Thoracic aorta (tissue), 2 donors: Measurements from ENCODE around the gene IL37. TPM values are rescaled to one million over a fixed set of nuclear protein-coding genes. Genes with fewer than 3 reads are reported as not detected.
"Not testable (repeated sequence)": the region's sequence is repeated elsewhere in the genome, so short reads cannot be mapped to it uniquely, and the experiment has no call there.

ENCODE experiments used
- ATAC-seq: fragments of 150-250 bp; one replicate; pipeline ENCODE4 v1.8.0; 2017; ENCODE audit warnings: low read depth; ENCODE audit not compliant: insufficient number of reproducible peaks, low FRiP score
- DNase-seq: peaks from one replicate; pipeline ENCODE4 v3.0.0-alpha.2; 2020; ENCODE audit warnings: low spot score
- H3K27ac ChIP-seq, 2 donors: fragments of 200-600 bp; sonication (generic); 1 replicate in 1 of 2; 2 replicates in 1 of 2; pipeline ENCODE4 v1.5.1; 2016; ENCODE audit warnings: mild to moderate bottlenecking in 2 of 2, moderate library complexity in 2 of 2
- H3K27me3 ChIP-seq: fragments of 200-600 bp; sonication (generic); replicated peaks from 2 replicates; pipeline ENCODE4 v1.6.0; 2016; ENCODE audit warnings: mild to moderate bottlenecking; ENCODE audit not compliant: insufficient read depth
- H3K36me3 ChIP-seq: fragments of 200-600 bp; sonication (generic); one replicate; pipeline ENCODE4 v1.5.1; 2016
- H3K4me1 ChIP-seq, 2 donors: fragments of 200-600 bp; sonication (generic); 1 replicate in 1 of 2; 2 replicates in 1 of 2; pipeline versions ENCODE4 v1.5.1 to v1.6.0; 2016; ENCODE audit warnings: low read depth in 2 of 2, mild to moderate bottlenecking in 1 of 2; ENCODE audit not compliant: control insufficient read depth in 1 of 2
- H3K4me3 ChIP-seq: fragments of 200-600 bp; sonication (generic); 2 replicates; pipeline ENCODE4 v1.5.1; 2016; ENCODE audit warnings: mild to moderate bottlenecking
- H3K9me3 ChIP-seq: fragments of 200-600 bp; sonication (generic); 2 replicates; pipeline ENCODE4 v1.5.1; 2016
- CTCF ChIP-seq: fragments of 200-600 bp; sonication (generic); IDR thresholded peaks from one replicate; pipeline ENCODE4 v1.5.1; 2019; ENCODE audit warnings: antibody characterized with exemption
- total RNA-seq, 2 donors: library from RNA; depleted of rRNA; stranded (reverse); fragments of >200 nt; gene quantifications; one replicate each; pipeline versions ENCODE4 v1.1.0 to v1.2.3, GENCODE V29; 2016

The IL37 gene
- total RNA-seq, 2 donors from 2014 or later: not detected

GRCh38 chr2:112902816-112903215 lies 8.1 kb upstream of the IL37 start:
- DNase-seq (no peak), ATAC-seq (no peak)
- no peaks in the 10 kb centered on the region for H3K9me3 ChIP-seq
- no peaks in the 10 kb centered on the region for H3K27me3 ChIP-seq
- no peaks in the 10 kb centered on the region for H3K4me1 ChIP-seq
- no peak overlapping the region for H3K27ac ChIP-seq
- H3K4me3 ChIP-seq: no peak overlapping the region
- no peak for TF ChIP-seq CTCF
- no peaks in the 10 kb centered on the region for H3K36me3 ChIP-seq

GRCh38 chr2:112904883-112905282 lies 6.1 kb upstream of the IL37 start:
- Histone ChIP-seq H3K4me3 (no peak overlapping the region), H3K27me3 (no peaks in the 10 kb centered on the region), H3K4me1 (no peaks in the 10 kb centered on the region), H3K36me3 (no peaks in the 10 kb centered on the region), H3K9me3 (no peaks in the 10 kb centered on the region), H3K27ac (no peak overlapping the region)
- no peak for TF ChIP-seq CTCF
- ATAC-seq (no peak), DNase-seq (no peak)

- H3K4me1 ChIP-seq: no peaks in the 10 kb centered on the region
- no peak for ATAC-seq
- no peak for DNase-seq
Measured at GRCh38 chr2:112906276-112906675, 4.7 kb upstream of the IL37 start.

GRCh38 chr2:112907001-112907949 lies 3.7 kb upstream of the IL37 start:
- no peak for TF ChIP-seq CTCF
- Histone ChIP-seq H3K36me3 (no peaks in the 10 kb centered on the region), H3K27ac (no peak overlapping the region), H3K9me3 (no peaks in the 10 kb centered on the region), H3K4me3 (no peak overlapping the region), H3K27me3 (no peaks in the 10 kb centered on the region), H3K4me1 (no peaks in the 10 kb centered on the region)
- ATAC-seq (no peak), DNase-seq (no peak)

More at GRCh38 chr2:112906276-112906675, 4.7 kb upstream of the IL37 start:
- Histone ChIP-seq H3K4me3 (no peak overlapping the region), H3K27ac (no peak overlapping the region), H3K27me3 (no peaks in the 10 kb centered on the region), H3K36me3 (no peaks in the 10 kb centered on the region), H3K9me3 (no peaks in the 10 kb centered on the region)
- TF ChIP-seq CTCF: no peak

- H3K27ac ChIP-seq, H3K4me1 ChIP-seq, H3K4me3 ChIP-seq, H3K9me3 ChIP-seq, H3K27me3 ChIP-seq, ATAC-seq, DNase-seq, H3K36me3 ChIP-seq: not testable (repeated sequence)
Measured at GRCh38 chr2:112908559-112908958, 2.4 kb upstream of the IL37 start.
